GM12878 (cell line): ENCODE data around the gene RPS4Y1. TPM values are rescaled to one million over a fixed set of nuclear protein-coding genes. Genes with fewer than 3 reads are reported as not detected.

Experiments
- ATAC-seq: fragments of 200-7000 bp; cut with Tn5 transposase; 3 replicates; pipeline ENCODE4 v1.9.1; 2020; ENCODE audit warnings: mild to moderate bottlenecking, moderate library complexity
- BruUV-seq: library from RNA; stranded (reverse); fragments of 400-500 nt; replicated peaks from 2 replicates; lab custom pipeline; 2021; lab: Mats Ljungman, UMichigan
- CTCF ChIA-PET: fragments of 300-600 bp; sonication (Branson Sonifier 250); formaldehyde crosslinking; extraction: SDS; loops from one replicate; lab custom pipeline; 2021; ENCODE audit warnings: inconsistent platforms; lab: Yijun Ruan, JAX
- POLR2A ChIA-PET: fragments of 350-600 bp; formaldehyde crosslinking; extraction: SDS; loops from one replicate; lab custom pipeline; 2021; ENCODE audit warnings: inconsistent platforms; lab: Charles Lee
- RAD21 ChIA-PET: fragments of 300-600 bp; sonication (Branson Sonifier 250); formaldehyde crosslinking; loops from one replicate; lab custom pipeline; 2023; ENCODE audit warnings: antibody characterized with exemption; ENCODE audit not compliant: unreplicated experiment; lab: Charles Lee
- SMC1A ChIA-PET: fragments of 300-600 bp; sonication (Branson Sonifier 250); formaldehyde crosslinking; loops from one replicate; lab custom pipeline; 2023; ENCODE audit not compliant: unreplicated experiment, uncharacterized antibody; lab: Charles Lee
- DNase-seq: peaks from one replicate; pipeline ENCODE4 v3.0.0-alpha.2; 2011; ENCODE audit warnings: low read depth, low spot score
- FAIRE-seq: peaks from 3 replicates; lab custom pipeline; 2011; peaks lifted over from hg19 to GRCh38; lab: Jason Lieb, UNC
- H2AFZ ChIP-seq: 2 replicates; pipeline ENCODE4 v1.6.0; 2011; ENCODE audit warnings: low read depth, low read length, control low read depth; ENCODE audit not compliant: control insufficient read depth
- H3K27ac ChIP-seq: 2 replicates; pipeline ENCODE4 v1.5.1; 2011; ENCODE audit warnings: control low read depth; ENCODE audit not compliant: control insufficient read depth, insufficient read depth
- H3K27me3 ChIP-seq, 2 experiments: replicated peaks in 1 of 2; 2 replicates each; pipeline versions ENCODE4 v1.6.0 to v1.6.1; 2011; ENCODE audit warnings: low read length in 1 of 2; ENCODE audit not compliant: control insufficient read depth in 2 of 2, insufficient read depth in 2 of 2
- H3K36me3 ChIP-seq, 2 experiments: 2 replicates each; pipeline ENCODE4 v1.5.1; 2011; ENCODE audit warnings: low read length in 1 of 2; ENCODE audit not compliant: control insufficient read depth in 2 of 2, insufficient read depth in 2 of 2
- H3K4me1 ChIP-seq: 2 replicates; pipeline ENCODE4 v1.6.1; 2011; ENCODE audit warnings: mild to moderate bottlenecking, low read length, moderate library complexity, mixed read lengths; ENCODE audit not compliant: control insufficient read depth, insufficient read depth
- H3K4me2 ChIP-seq: 2 replicates; pipeline ENCODE4 v1.6.0; 2011; ENCODE audit warnings: control low read depth; ENCODE audit not compliant: control insufficient read depth, insufficient read depth
- H3K4me3 ChIP-seq: fragments of 200-600 bp; sonication (generic); 2 replicates; pipeline ENCODE4 v1.5.1; 2016
- H3K79me2 ChIP-seq: 2 replicates; pipeline ENCODE4 v1.6.0; 2011; ENCODE audit warnings: low read length; ENCODE audit not compliant: control insufficient read depth, insufficient read depth
- H3K9ac ChIP-seq: 2 replicates; pipeline ENCODE4 v1.8.0; 2011; ENCODE audit warnings: low read length, control low read depth, mixed read lengths; ENCODE audit not compliant: control insufficient read depth, insufficient read depth
- H3K9me3 ChIP-seq: replicated peaks from 3 replicates; pipeline ENCODE4 v1.5.1; 2011; ENCODE audit warnings: mild to moderate bottlenecking, low read length; ENCODE audit not compliant: control insufficient read depth, insufficient read depth
- H4K20me1 ChIP-seq: 2 replicates; pipeline ENCODE4 v1.6.0; 2011; ENCODE audit not compliant: control insufficient read depth, insufficient read depth
- KDM1A ChIP-seq: fragments of 200-600 bp; sonication (generic); IDR thresholded peaks from 2 replicates; pipeline ENCODE4 v1.6.1; 2016; ENCODE audit warnings: borderline replicate concordance
- NBN ChIP-seq: fragments of 450-650 bp; IDR thresholded peaks from 2 replicates; pipeline ENCODE4 v1.6.1; 2016
- NR2C1 ChIP-seq: fragments of 450-650 bp; IDR thresholded peaks from 2 replicates; pipeline ENCODE4 v1.6.1; 2017; ENCODE audit warnings: antibody characterized with exemption, mild to moderate bottlenecking, moderate library complexity
- POLR2AphosphoS5 ChIP-seq: IDR thresholded peaks from 2 replicates; pipeline ENCODE4 v1.6.1; 2011; ENCODE audit warnings: mild to moderate bottlenecking, low read length, inconsistent platforms
- SRF ChIP-seq, 2 experiments: IDR thresholded peaks; 2 replicates each; pipeline ENCODE4 v1.6.1; 2011; ENCODE audit warnings: low read depth in 2 of 2, low read length in 2 of 2, mild to moderate bottlenecking in 1 of 2, moderate library complexity in 1 of 2
- ZZZ3 ChIP-seq: IDR thresholded peaks from 2 replicates; pipeline ENCODE4 v1.6.1; 2011; ENCODE audit warnings: low read depth; ENCODE audit not compliant: control insufficient read depth, insufficient read length
- WGBS: methylation state at CpG from one replicate; pipeline ENCODE4 v1.1.6; 2016; ENCODE audit warnings: low lambda C conversion rate; ENCODE audit not compliant: insufficient replicate concordance, insufficient coverage; ENCODE audit errors: missing lambda C conversion rate; 5-methylcytosine and 5-hydroxymethylcytosine counted together
- in situ Hi-C: fragments of 300-500 bp; cut with MboI; formaldehyde crosslinking; loops from 9 replicates; pipeline ENCODE4 v1.14.3; 2018; ENCODE audit warnings: mixed read lengths
- intact Hi-C: fragments of 100-400 bp; cut with micrococcal nuclease; formaldehyde crosslinking; loops from one replicate; pipeline ENCODE4 v1.14.2; 2022; ENCODE audit not compliant: unreplicated experiment
- polyA plus RNA-seq, 11 experiments: library from polyadenylated mRNA; depleted of rRNA in 4 of 11; unstranded in 6 of 11; stranded (reverse) in 5 of 11; fragments of >200 nt; fragmentation: Nextera tagmentation in 4 of 11; fragmentation: Illumina TruSeq in 1 of 11; extraction: Ambion mirVana in 4 of 11; extraction: Trizol in 1 of 11; gene quantifications; 1 replicate in 1 of 11; 2 replicates in 10 of 11; pipeline versions ENCODE4 v1.2.1 to v1.2.3, GENCODE V29; 2011 to 2016; ENCODE audit warnings: inconsistent platforms in 2 of 11, missing spikeins in 2 of 11, low read depth in 1 of 11
- total RNA-seq, 4 experiments: library from RNA; depleted of rRNA in 3 of 4; stranded (reverse); fragments of >200 nt in 3 of 4; fragmentation: Illumina TruSeq in 1 of 4; extraction: Trizol in 1 of 4; gene quantifications; 2 replicates each; pipeline versions ENCODE4 v1.2.1 to v1.2.3, GENCODE V29; 2013 to 2021
- TF ChIP-seq, protein P1 (sequence below): IDR thresholded peaks from 2 replicates; pipeline ENCODE4 v1.6.1; 2011; ENCODE audit warnings: borderline replicate concordance, low read depth, mild to moderate bottlenecking, moderate library complexity, mixed read lengths, low read length; ENCODE audit not compliant: insufficient read depth; ENCODE audit errors: extremely low read length
- TF ChIP-seq, protein P2 (sequence below): fragments of 450-650 bp; IDR thresholded peaks from 2 replicates; pipeline ENCODE4 v1.6.1; 2014; ENCODE audit warnings: mild to moderate bottlenecking

The RPS4Y1 gene
- total and polyA plus RNA-seq, 10 of the 15 experiments (the other 5 are each of a cell fraction or from before 2014, with no cell fraction given): 0.32 to 0.46 TPM; not detected in 8

DNA sequence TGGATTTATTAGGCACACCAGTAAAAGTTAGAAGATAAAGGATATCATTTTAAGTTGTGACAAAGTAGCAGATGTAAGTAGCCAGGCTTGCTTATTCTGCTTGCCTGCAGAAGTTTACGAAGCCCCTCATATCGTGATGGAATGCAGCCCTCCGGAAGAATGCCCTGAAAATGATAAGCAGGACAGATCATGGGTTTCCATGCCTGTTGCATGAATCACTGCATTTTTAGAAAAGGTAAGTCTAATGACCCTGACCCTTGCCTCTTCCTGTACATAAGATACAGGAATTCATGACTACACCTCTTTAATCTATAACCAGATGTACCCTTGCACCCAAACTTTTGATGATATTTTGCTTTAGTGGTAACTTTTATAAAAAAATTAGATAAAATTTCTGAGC is 16.9 kb upstream of the RPS4Y1 start (continued):
- TF ChIP-seq ZZZ3 (no peak), SRF (IDR thresholded peaks at IDR 0.05; ENCODE audit: low read depth in 2 of 2, low read length in 2 of 2) (no peak), POLR2AphosphoS5 (no peak), NBN (no peak), NR2C1 (no peak)
- TF ChIP-seq, protein P1, sequence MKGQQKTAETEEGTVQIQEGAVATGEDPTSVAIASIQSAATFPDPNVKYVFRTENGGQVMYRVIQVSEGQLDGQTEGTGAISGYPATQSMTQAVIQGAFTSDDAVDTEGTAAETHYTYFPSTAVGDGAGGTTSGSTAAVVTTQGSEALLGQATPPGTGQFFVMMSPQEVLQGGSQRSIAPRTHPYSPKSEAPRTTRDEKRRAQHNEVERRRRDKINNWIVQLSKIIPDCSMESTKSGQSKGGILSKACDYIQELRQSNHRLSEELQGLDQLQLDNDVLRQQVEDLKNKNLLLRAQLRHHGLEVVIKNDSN: no peak
- TF ChIP-seq, protein P2, sequence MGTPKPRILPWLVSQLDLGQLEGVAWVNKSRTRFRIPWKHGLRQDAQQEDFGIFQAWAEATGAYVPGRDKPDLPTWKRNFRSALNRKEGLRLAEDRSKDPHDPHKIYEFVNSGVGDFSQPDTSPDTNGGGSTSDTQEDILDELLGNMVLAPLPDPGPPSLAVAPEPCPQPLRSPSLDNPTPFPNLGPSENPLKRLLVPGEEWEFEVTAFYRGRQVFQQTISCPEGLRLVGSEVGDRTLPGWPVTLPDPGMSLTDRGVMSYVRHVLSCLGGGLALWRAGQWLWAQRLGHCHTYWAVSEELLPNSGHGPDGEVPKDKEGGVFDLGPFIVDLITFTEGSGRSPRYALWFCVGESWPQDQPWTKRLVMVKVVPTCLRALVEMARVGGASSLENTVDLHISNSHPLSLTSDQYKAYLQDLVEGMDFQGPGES: no peak

DNA sequence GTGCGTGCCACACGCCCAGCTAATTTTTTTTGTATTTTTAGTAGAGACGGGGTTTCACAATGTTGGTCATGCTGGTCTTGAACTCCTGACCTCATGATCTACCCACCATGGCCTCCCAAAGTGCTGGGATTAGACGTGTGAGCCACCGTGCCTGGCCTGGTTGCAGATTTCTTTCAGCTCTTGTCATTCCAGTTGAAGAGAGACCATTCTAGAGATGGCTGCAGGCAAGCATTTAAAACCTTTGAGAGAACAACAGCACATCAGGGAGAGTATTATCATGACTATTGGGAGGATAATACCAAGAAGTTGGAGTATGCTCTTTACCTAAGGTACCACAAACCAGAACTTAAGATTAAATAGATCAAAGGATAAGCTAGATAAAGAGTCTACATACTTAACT is 12.9 kb upstream of the RPS4Y1 start:
- intact Hi-C loops: no loop called here
- POLR2A ChIA-PET: no interaction called here
- no peak for FAIRE-seq

More for the DNA sequence above, 12.9 kb upstream of the RPS4Y1 start:
- Histone ChIP-seq H2AFZ (no peak overlapping the region), H3K27me3 (no peaks in the 10 kb centered on the region), H3K36me3 (no peaks in the 10 kb centered on the region), H4K20me1 (no peaks in the 10 kb centered on the region), H3K4me1 (no peaks in the 10 kb centered on the region), H3K4me3 (no peak overlapping the region), H3K27ac (no peak overlapping the region), H3K79me2 (no peaks in the 10 kb centered on the region), H3K9me3 (no peaks in the 10 kb centered on the region), H3K9ac (no peak overlapping the region), H3K4me2 (no peak overlapping the region)
- ChIA-PET RAD21 (no interaction called here), SMC1A (no interaction called here), CTCF (no interaction called here)
- WGBS: no CpG with 5 or more reads among the region's 5 CpGs
- DNase-seq (no peak), ATAC-seq (no peak)
- TF ChIP-seq KDM1A: no peak
- no TSS peak for BruUV-seq
- in situ Hi-C loops: no loop called here
